HG03469 (cell line): Measurements from ENCODE around the gene FAM118A.
"Not testable (repeated sequence)": the region's sequence is repeated elsewhere in the genome, so short reads cannot be mapped to it uniquely, and the experiment has no call there.

Source experiments
- ATAC-seq: cut with Tn5 transposase; IDR thresholded peaks from one replicate; pipeline ENCODE4 v1.9.1; 2021; ENCODE audit warnings: mild to moderate bottlenecking, moderate library complexity, moderate number of reproducible peaks; ENCODE audit not compliant: unreplicated experiment

Gene FAM118A

GRCh38 chr22:45281010-45281409 is 28.7 kb upstream of the FAM118A start:
- no peak for ATAC-seq

- no peak for ATAC-seq
Measured at GRCh38 chr22:45284705-45285262, 24.9 kb upstream of the FAM118A start, which contains the start of gene UPK3A. TSS of gene UPK3A (plus strand) at chr22:45284949. CDS start at chr22:45285014, 65 bp downstream.

GRCh38 chr22:45285263-45286058 is 24.3 kb upstream of the FAM118A start:
- no peak for ATAC-seq

- ATAC-seq: no peak
Measured at GRCh38 chr22:45286854-45287551, 22.7 kb upstream of the FAM118A start.

GRCh38 chr22:45290410-45290936 is 19.3 kb upstream of the FAM118A start:
- no peak for ATAC-seq

- no peak for ATAC-seq
Measured at GRCh38 chr22:45291061-45291930, 18.4 kb upstream of the FAM118A start.

GRCh38 chr22:45291931-45292290 is 17.8 kb upstream of the FAM118A start:
- no peak for ATAC-seq

GRCh38 chr22:45292731-45293442 is 16.8 kb upstream of the FAM118A start:
- no peak for ATAC-seq

GRCh38 chr22:45294030-45294429 is 15.7 kb upstream of the FAM118A start:
- no peak for ATAC-seq

- not testable (repeated sequence) for ATAC-seq
Measured at GRCh38 chr22:45295004-45295403, 14.7 kb upstream of the FAM118A start.

GRCh38 chr22:45295492-45295891 is 14.2 kb upstream of the FAM118A start:
- no peak for ATAC-seq

GRCh38 chr22:45296628-45297297 is 13.0 kb upstream of the FAM118A start:
- ATAC-seq: no peak

- ATAC-seq: no peak
Measured at GRCh38 chr22:45298934-45299505, 10.7 kb upstream of the FAM118A start.

GRCh38 chr22:45302751-45303150 is 7.0 kb upstream of the FAM118A start:
- no peak for ATAC-seq

- ATAC-seq: no peak
Measured at GRCh38 chr22:45303181-45303580, 6.6 kb upstream of the FAM118A start.

GRCh38 chr22:45304971-45305370 is 4.8 kb upstream of the FAM118A start:
- ATAC-seq: no peak

GRCh38 chr22:45305456-45306075 is 4.2 kb upstream of the FAM118A start:
- no peak for ATAC-seq

GRCh38 chr22:45306139-45306538 is 3.6 kb upstream of the FAM118A start:
- no peak for ATAC-seq
